Duodenal mucosa (tissue), 2 donors: ENCODE measurements around the gene HEATR5A.

ENCODE experiments used
- H3K27ac ChIP-seq: one replicate; pipeline ENCODE4 v1.7.0; 2013; ENCODE audit warnings: low read depth, low read length
- H3K27me3 ChIP-seq, 2 donors: one replicate each; pipeline ENCODE4 v1.7.0; 2013; ENCODE audit warnings: low read length in 2 of 2, control low read depth in 1 of 2; ENCODE audit not compliant: insufficient read depth in 2 of 2, control insufficient read depth in 1 of 2
- H3K36me3 ChIP-seq, 2 donors: one replicate each; pipeline ENCODE4 v1.7.0; 2013; ENCODE audit warnings: low read length in 2 of 2, control low read depth in 1 of 2; ENCODE audit not compliant: insufficient read depth in 2 of 2, control insufficient read depth in 1 of 2
- H3K4me1 ChIP-seq, 2 donors: one replicate each; pipeline ENCODE4 v1.7.0; 2013; ENCODE audit warnings: low read length in 2 of 2, control low read depth in 1 of 2; ENCODE audit not compliant: insufficient read depth in 2 of 2, control insufficient read depth in 1 of 2
- H3K4me3 ChIP-seq, 2 donors: one replicate each; pipeline ENCODE4 v1.7.0; 2013; ENCODE audit warnings: low read length in 2 of 2, low read depth in 1 of 2
- H3K9ac ChIP-seq, 2 donors: one replicate each; pipeline ENCODE4 v1.7.0; 2013; ENCODE audit warnings: low read length in 2 of 2, low read depth in 1 of 2
- H3K9me3 ChIP-seq, 2 donors: one replicate each; pipeline ENCODE4 v1.7.0; 2013; ENCODE audit warnings: low read length in 2 of 2, control low read depth in 1 of 2; ENCODE audit not compliant: control insufficient read depth in 1 of 2

HEATR5A gene

DNA sequence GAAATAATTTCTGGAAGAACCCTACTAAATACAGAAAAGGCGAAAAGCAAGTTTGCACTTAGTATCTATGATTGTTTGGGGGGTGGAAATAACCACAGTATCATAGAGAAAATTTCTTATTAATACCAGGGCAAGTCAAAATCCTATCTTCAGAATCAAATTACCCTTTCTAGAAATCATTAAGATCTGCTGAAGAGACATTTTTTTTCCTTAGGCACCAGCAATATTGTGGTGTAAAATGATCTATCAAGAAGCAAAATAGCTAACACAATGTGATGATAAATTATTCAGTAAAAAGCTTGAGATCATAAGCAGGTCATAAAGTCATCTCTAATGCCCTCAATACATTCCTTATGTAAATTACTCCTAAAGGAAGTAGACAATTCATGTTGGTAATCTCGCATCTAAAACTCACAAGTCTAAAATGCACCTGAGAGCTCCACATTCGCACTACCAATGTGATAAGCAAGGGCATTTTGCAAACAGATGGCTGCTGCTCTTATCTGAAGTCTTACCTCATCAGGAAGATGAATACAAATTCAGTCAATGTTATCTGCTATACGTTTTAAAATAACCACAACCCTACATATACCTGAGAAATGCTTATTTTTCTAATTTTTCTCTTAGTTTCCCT is 14.6 kb downstream of the HEATR5A start:
- Histone ChIP-seq H3K27me3 (no peaks in the 10 kb centered on the region), H3K9me3 (no peaks in the 10 kb centered on the region), H3K9ac (no peak overlapping the region), H3K27ac (no peak overlapping the region), H3K36me3 (peaks cover 0 to 17% of the 10 kb centered on the region in 2 donors), H3K4me1 (peaks cover 5 to 7% of the 10 kb centered on the region in 2 donors), H3K4me3 (no peak overlapping the region)

DNA sequence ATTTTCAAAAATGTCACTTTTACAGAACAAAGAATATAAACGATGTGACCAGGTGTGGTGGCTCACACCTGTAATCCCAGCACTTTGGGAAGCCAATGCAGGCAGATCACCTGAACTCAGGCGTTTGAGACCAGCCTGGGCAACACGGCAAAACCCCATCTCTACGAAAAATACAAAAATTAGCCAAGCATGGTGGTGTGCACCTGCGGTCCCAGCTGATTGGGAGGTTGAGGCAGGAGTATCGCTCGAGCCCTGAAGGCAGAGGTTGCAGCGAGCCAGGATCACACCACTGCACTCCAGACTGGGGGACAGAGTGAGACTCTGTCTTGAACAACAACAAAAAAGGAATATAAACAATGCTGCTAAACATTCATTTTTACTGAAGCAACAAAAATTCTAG is 15.2 kb downstream of the HEATR5A start:
- H3K4me1 ChIP-seq: peaks cover 5 to 7% of the 10 kb centered on the region in 2 donors
- no peaks in the 10 kb centered on the region for H3K27me3 ChIP-seq
- no peak overlapping the region for H3K27ac ChIP-seq
- H3K9me3 ChIP-seq: no peaks in the 10 kb centered on the region
- H3K9ac ChIP-seq: no peak overlapping the region
- H3K36me3 ChIP-seq: peaks cover 0 to 19% of the 10 kb centered on the region in 2 donors
- H3K4me3 ChIP-seq: no peak overlapping the region

DNA sequence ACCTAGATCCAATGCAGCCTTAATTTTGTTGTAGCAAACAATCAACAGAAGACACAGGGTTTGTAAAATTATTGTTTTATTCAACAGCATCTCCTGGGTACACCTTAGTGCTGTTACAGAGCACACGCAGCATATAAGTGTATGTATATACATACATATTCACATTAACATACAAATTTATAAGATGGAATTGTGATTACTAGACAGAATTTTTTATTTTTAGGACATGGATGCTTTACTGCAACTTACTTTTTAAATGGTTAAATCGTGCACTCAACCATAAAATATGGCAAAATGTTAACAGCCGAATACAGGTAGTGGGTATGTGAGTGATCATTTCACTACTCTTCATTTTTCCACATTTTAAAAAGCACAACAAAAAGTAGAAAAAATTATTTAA is 16.6 kb downstream of the HEATR5A start:
- H3K9me3 ChIP-seq: no peaks in the 10 kb centered on the region
- H3K4me1 ChIP-seq: peaks cover 5 to 7% of the 10 kb centered on the region in 2 donors
- H3K4me3 ChIP-seq: no peak overlapping the region
- no peaks in the 10 kb centered on the region for H3K27me3 ChIP-seq
- H3K27ac ChIP-seq: no peak overlapping the region
- peaks cover 1 to 24% of the 10 kb centered on the region in 2 donors for H3K36me3 ChIP-seq
- no peak overlapping the region for H3K9ac ChIP-seq

DNA sequence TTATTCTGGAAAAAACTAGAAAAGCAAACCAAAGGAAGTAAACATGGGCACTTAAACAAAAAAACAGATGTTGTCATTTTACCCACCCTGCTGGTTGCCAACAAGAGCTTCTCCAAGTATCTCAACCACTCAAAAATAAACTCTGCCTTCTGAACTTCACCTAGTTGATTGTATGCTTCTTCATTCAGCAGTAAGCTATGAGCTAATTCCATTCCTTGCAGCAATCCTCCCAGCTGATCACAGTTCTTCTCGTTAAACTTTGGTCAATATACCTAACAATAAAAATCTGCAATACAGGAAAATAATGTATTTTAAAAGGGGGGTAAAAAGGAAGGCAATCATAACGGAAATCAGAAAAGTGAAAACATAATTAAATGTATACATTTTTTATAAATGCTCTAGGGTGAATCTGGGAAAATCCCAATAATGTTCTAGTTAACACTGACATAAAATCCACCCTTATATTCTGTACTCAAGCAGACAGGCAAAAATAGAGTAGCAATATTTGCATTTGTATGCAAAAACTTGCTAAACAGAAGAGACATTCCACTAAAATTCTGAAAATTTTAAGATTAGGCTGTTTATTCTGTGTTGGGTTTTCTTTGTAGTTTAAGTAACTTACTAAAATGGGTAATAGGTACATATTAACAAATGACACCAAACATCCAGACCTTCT is 17.4 kb downstream of the HEATR5A start:
- Histone ChIP-seq H3K36me3 (peaks cover 7 to 32% of the 10 kb centered on the region in 2 donors), H3K9ac (no peak overlapping the region), H3K4me3 (no peak overlapping the region), H3K4me1 (peaks cover 5 to 7% of the 10 kb centered on the region in 2 donors), H3K9me3 (no peaks in the 10 kb centered on the region), H3K27me3 (no peaks in the 10 kb centered on the region), H3K27ac (no peak overlapping the region)

DNA sequence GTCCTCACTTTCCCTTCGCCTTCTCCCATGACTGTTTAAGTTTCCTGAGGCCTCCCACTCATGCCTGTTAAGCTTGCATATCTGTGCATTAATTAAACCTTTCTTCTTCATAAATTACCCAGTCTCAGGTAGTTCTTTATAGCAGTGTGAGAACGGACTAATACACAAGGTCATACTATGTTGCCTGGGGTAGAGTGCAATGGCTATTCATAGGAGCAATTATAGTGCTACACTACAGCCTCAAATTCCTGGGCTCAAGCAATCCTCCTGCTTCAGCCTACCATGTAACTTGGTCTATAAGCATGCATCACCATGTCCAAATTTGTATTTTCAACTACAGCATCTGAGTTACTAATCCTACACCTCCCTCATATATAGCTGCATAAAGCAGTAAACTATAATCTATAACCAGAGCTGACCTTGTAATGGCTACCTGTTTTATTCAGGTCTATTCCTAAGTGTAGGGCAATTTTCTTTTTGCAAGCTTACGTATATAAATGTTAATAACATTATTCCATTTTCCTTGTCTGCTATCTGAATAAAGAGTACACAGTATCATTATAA is 18.9 kb downstream of the HEATR5A start:
- Histone ChIP-seq H3K4me3 (no peak overlapping the region), H3K9ac (no peak overlapping the region)

DNA sequence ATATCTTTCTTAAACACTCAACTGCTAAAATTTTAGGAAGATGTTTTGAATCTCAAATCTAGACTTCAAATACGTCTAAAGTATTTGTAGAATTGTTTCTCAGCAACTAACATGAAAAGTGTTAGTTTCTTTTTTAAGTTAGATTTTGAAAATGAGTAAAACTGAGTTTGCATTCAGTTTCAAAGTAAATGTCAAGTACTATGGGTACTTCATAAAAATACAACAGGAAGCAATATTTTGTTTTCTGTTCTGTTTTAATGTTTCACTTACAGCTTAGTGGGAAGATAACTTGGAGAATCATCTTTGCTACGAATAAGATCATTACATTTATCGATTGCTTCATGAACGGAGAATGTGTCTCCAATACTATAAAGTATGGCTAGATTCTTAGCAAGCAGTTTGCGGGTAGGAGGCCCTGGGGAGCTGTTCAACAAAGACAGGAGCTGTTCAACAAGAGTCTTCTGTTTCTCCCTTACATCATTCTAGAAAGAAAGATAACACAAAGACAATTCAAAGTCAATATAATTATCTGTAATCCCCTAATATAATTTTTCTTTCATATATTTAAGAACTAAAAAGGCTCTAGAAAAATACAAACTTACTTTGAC is 20.2 kb downstream of the HEATR5A start:
- Histone ChIP-seq H3K4me3 (no peak overlapping the region), H3K27ac (no peak overlapping the region), H3K36me3 (peaks cover 10 to 44% of the 10 kb centered on the region in 2 donors), H3K27me3 (no peaks in the 10 kb centered on the region), H3K9ac (no peak overlapping the region), H3K9me3 (no peaks in the 10 kb centered on the region), H3K4me1 (no peaks in the 10 kb centered on the region)

More for the DNA sequence above, 18.9 kb downstream of the HEATR5A start:
- Histone ChIP-seq H3K27me3 (no peaks in the 10 kb centered on the region), H3K36me3 (peaks cover 7 to 39% of the 10 kb centered on the region in 2 donors), H3K4me1 (peaks cover 5 to 7% of the 10 kb centered on the region in 2 donors), H3K27ac (no peak overlapping the region), H3K9me3 (no peaks in the 10 kb centered on the region)

DNA sequence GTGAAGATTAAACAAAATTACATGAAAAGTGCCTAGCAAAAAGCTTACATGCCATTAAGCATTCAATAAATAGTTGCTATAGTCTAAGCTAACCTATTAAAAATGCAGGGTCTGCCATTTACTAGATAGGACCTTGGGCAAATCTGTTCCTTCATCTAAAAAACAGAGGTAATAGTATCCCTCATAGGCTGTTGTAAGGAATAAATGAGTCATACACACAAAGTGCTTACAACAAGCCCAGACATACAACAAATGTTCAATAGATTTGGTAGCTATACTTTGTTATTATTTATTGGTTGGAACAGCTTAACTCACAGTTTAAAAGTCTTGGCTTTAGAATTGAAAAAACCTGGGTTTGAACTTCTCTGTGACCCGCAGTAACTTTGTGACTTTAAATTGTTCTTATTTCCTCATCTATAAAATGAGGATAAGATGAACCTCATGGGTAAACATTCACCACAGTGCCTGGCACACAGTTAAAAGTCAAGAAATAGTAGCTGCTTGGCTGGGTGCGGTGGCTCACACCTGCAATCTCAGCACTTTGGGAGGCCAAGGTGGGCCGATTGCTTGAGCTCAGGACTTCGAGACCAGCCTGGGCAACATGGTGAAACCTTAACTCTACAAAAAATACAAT is 24.7 kb downstream of the HEATR5A start:
- Histone ChIP-seq H3K27me3 (no peaks in the 10 kb centered on the region), H3K4me3 (no peak overlapping the region), H3K4me1 (no peaks in the 10 kb centered on the region), H3K27ac (no peak overlapping the region), H3K36me3 (peaks cover 16 to 44% of the 10 kb centered on the region in 2 donors), H3K9me3 (no peaks in the 10 kb centered on the region), H3K9ac (no peak overlapping the region)

DNA sequence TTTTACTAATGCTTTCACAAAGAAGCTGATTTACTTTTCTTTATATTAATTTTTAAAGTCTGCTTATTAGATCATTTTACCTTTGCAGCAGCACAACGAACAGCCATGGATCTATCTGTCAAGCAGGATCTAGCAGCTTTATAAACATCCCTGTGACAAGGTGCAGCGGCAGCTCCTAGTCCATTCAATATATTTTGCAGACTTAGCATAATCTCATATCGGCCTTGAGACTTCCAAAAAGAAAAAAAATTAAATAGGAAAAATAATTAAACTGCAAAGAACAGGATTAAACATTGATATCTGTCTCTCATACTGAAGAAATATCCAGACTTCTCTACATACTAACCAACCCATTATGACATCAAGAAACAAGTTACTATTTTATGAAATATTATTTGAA is 25.2 kb downstream of the HEATR5A start:
- Histone ChIP-seq H3K36me3 (peaks cover 16 to 42% of the 10 kb centered on the region in 2 donors), H3K27ac (no peak overlapping the region), H3K27me3 (no peaks in the 10 kb centered on the region), H3K9ac (no peak overlapping the region), H3K4me3 (no peak overlapping the region), H3K9me3 (no peaks in the 10 kb centered on the region), H3K4me1 (no peaks in the 10 kb centered on the region)

DNA sequence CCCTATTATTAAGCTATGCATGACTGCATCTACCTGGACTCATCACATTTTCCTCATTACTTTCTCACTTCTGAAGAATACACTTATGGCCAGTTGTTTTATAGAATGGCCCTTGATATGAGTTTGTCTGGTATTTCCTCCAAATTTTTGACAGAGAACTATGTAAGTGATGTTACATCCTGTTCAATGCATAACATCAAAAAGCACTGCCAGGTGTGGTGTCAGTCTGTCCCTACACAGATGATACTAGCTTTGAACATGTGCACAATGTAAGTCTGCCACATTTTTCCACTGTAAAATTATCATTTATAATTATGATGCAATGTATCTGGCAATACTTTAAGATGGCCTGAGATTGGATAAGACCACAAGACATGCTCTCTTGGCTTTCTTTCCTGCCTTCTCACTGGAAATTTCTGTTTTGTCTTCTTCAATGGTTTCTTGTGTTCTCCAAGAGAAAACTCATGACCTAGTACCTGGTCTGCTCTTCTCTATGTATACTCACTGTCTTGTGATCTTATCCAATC is 28.3 kb downstream of the HEATR5A start:
- peaks cover 9 to 25% of the 10 kb centered on the region in 2 donors for H3K36me3 ChIP-seq
- H3K4me3 ChIP-seq: no peak overlapping the region
- no peaks in the 10 kb centered on the region for H3K4me1 ChIP-seq
- no peaks in the 10 kb centered on the region for H3K27me3 ChIP-seq
- H3K9ac ChIP-seq: no peak overlapping the region
- H3K27ac ChIP-seq: no peak overlapping the region
- H3K9me3 ChIP-seq: no peaks in the 10 kb centered on the region
